K562 (cell line): ENCODE results near the gene C3. TPM values are rescaled to one million over a fixed set of nuclear protein-coding genes. Genes with fewer than 3 reads are reported as not detected.

Source experiments
- BHLHE40 ChIP-seq: IDR thresholded peaks from 2 replicates; pipeline ENCODE4 v1.6.1; 2011; ENCODE audit warnings: low read length, improper control_type of control experiment
- CREB1 ChIP-seq, 2 experiments: sonication (generic) in 1 of 2; formaldehyde crosslinking in 1 of 2; IDR thresholded peaks; 2 replicates each; pipeline versions ENCODE4 v1.6.1 to v1.8.0; 2012 to 2022; ENCODE audit warnings: inconsistent platforms in 1 of 2, mild to moderate bottlenecking in 1 of 2, missing genetic modification reagents in 1 of 2, moderate library complexity in 1 of 2
- CREB3 ChIP-seq: fragments of 450-650 bp; conservative IDR thresholded peaks from 2 replicates; pipeline ENCODE4 v1.6.1; 2016; ENCODE audit warnings: missing genetic modification characterization, low read depth, mild to moderate bottlenecking, missing compliant biosample characterization, moderate library complexity
- DACH1 ChIP-seq: fragments of 450-650 bp; IDR thresholded peaks from 2 replicates; pipeline ENCODE4 v1.6.1; 2018; ENCODE audit not compliant: partially characterized antibody
- FOXA1 ChIP-seq: fragments of 450-650 bp; IDR thresholded peaks from 2 replicates; pipeline ENCODE4 v1.6.1; 2016; ENCODE audit warnings: mild to moderate bottlenecking, borderline replicate concordance
- HIVEP1 ChIP-seq: fragments of 250-450 bp; sonication (Bioruptor Pico); IDR thresholded peaks from 2 replicates; pipeline ENCODE4 v1.4.0; 2020; ENCODE audit warnings: mild to moderate bottlenecking
- MBD1 ChIP-seq: fragments of 250-450 bp; sonication (Bioruptor Pico); IDR thresholded peaks from 2 replicates; pipeline ENCODE4 v1.8.0; 2022; ENCODE audit warnings: inconsistent platforms
- MCM5 ChIP-seq: fragments of 450-650 bp; IDR thresholded peaks from 2 replicates; pipeline ENCODE4 v1.6.1; 2016; ENCODE audit warnings: low read depth
- MLLT1 ChIP-seq, 2 experiments: fragments of 450-650 bp; IDR thresholded peaks; 2 replicates each; pipeline ENCODE4 v1.6.1; 2016
- PHF8 ChIP-seq: fragments of 200-600 bp; sonication (generic); IDR thresholded peaks from 2 replicates; pipeline ENCODE4 v1.6.1; 2012; ENCODE audit warnings: mixed run types, mild to moderate bottlenecking, inconsistent platforms, low read length, moderate library complexity, borderline replicate concordance
- POLR2A ChIP-seq: fragments of 450-650 bp; conservative IDR thresholded peaks from 2 replicates; pipeline ENCODE4 v1.6.1; 2016
- POLR2B ChIP-seq: fragments of 450-650 bp; IDR thresholded peaks from 2 replicates; pipeline ENCODE4 v1.6.1; 2018; ENCODE audit warnings: low read depth; ENCODE audit not compliant: partially characterized antibody
- RB1 ChIP-seq: fragments of 450-650 bp; IDR thresholded peaks from 2 replicates; pipeline ENCODE4 v1.6.1; 2017; ENCODE audit warnings: low read depth, mild to moderate bottlenecking
- SRF ChIP-seq, 2 experiments: fragments of 250-450, 450-650 bp in 1 of 2; sonication (Bioruptor Pico) in 1 of 2; sonication (generic) in 1 of 2; formaldehyde crosslinking; IDR thresholded peaks; 2 replicates each; pipeline versions ENCODE4 v1.5.0 to v1.5.1; 2020 to 2022; ENCODE audit warnings: mild to moderate bottlenecking in 1 of 2, missing genetic modification reagents in 1 of 2
- TAF7 ChIP-seq: fragments of 450-650 bp; IDR thresholded peaks from 2 replicates; pipeline ENCODE4 v1.6.1; 2016; ENCODE audit warnings: missing genetic modification characterization, missing compliant biosample characterization
- ZBTB17 ChIP-seq: fragments of 450-650 bp; formaldehyde crosslinking; IDR thresholded peaks from 2 replicates; pipeline ENCODE4 v1.4.0; 2020; ENCODE audit warnings: mild to moderate bottlenecking
- ZBTB26 ChIP-seq: fragments of 450-650 bp; formaldehyde crosslinking; IDR thresholded peaks from 2 replicates; pipeline ENCODE4 v1.4.0; 2022; ENCODE audit warnings: missing genetic modification characterization
- ZKSCAN8 ChIP-seq: fragments of 200-800 bp; sonication (Bioruptor generic); IDR thresholded peaks from 2 replicates; pipeline ENCODE4 v1.6.1; 2016; ENCODE audit warnings: missing genetic modification characterization, missing compliant biosample characterization
- ZNF384 ChIP-seq: IDR thresholded peaks from 2 replicates; pipeline ENCODE4 v1.6.1; 2012; ENCODE audit warnings: low read depth, low read length, improper control_type of control experiment
- ZNF395 ChIP-seq: fragments of 200-800 bp; sonication (Bioruptor generic); IDR thresholded peaks from 2 replicates; pipeline ENCODE4 v1.6.1; 2017; ENCODE audit warnings: missing genetic modification characterization, missing compliant biosample characterization
- ZNF644 ChIP-seq: fragments of 200-800 bp; sonication (Bioruptor generic); IDR thresholded peaks from 2 replicates; pipeline ENCODE4 v1.6.1; 2016; ENCODE audit warnings: low read depth, missing genetic modification characterization, missing compliant biosample characterization
- ZZZ3 ChIP-seq: fragments of 450-650 bp; IDR thresholded peaks from 2 replicates; pipeline ENCODE4 v1.6.1; 2016; ENCODE audit warnings: antibody characterized with exemption, mild to moderate bottlenecking, moderate library complexity
- polyA plus RNA-seq, 8 experiments: library from polyadenylated mRNA; depleted of rRNA in 4 of 8; stranded (reverse) in 5 of 8; unstranded in 3 of 8; fragments of >200 nt; fragmentation: Nextera tagmentation in 2 of 8; fragmentation: Illumina TruSeq in 1 of 8; extraction: Ambion mirVana in 2 of 8; extraction: Trizol in 1 of 8; gene quantifications; 2 replicates each; pipeline versions ENCODE4 v1.2.1 to v1.2.3, GENCODE V29; 2011 to 2014; ENCODE audit warnings: inconsistent platforms in 1 of 8, missing spikeins in 1 of 8
- total RNA-seq, 7 experiments: library from RNA; depleted of rRNA in 6 of 7; stranded (reverse); fragments of >200 nt in 6 of 7; fragmentation: Illumina TruSeq in 2 of 7; extraction: Trizol in 2 of 7; gene quantifications; 2 replicates each; pipeline versions ENCODE4 v1.2.1 to v1.2.3, GENCODE V29; 2011 to 2021; ENCODE audit warnings: low replicate concordance in 1 of 7

The C3 gene
- total and polyA plus RNA-seq, 9 of the 15 experiments (the other 6 are each of a cell fraction or from before 2014, with no cell fraction given) = 0.59 to 10.6 (median 2.2) TPM

- TF ChIP-seq ZNF395 (CRISPR knock-in tag) (no peak), POLR2A (peak; percentile 73), POLR2B (peak; percentile 59), MCM5 (no peak), SRF (CRISPR knock-in tag; IDR thresholded peaks at IDR 0.05) (0 out of 4 replicates have a peak, but pooled peaks of 1 of the 2 experiments have one; percentile 12), CREB3 (tag) (no peak), CREB1 (IDR thresholded peaks at IDR 0.05) (no peak; the same call in 1 of the 2 replicates), CREB1 (CRISPR knock-in tag; IDR thresholded peaks at IDR 0.05) (peak; percentile 56; the same call in 1 of the 2 replicates), ZNF644 (tag) (no peak), PHF8 (peak; percentile 63; the same call in 1 of the 2 replicates), TAF7 (no peak), FOXA1 (no peak), RB1 (no peak), MLLT1 (IDR thresholded peaks at IDR 0.05) (no peak), ZNF384 (no peak), DACH1 (no peak), ZKSCAN8 (CRISPR knock-in tag) (no peak), ZZZ3 (no peak), MBD1 (CRISPR knock-in tag) (no peak), ZBTB17 (CRISPR knock-in tag) (no peak), HIVEP1 (CRISPR knock-in tag) (no peak), BHLHE40 (peak; percentile 1; the same call in 1 of the 2 replicates), ZBTB26 (CRISPR knock-in tag) (0 out of 2 replicates have a peak, but pooled peaks have one; percentile 26)
Measured at GRCh38 chr19:6677883-6678689, 42.4 kb downstream of the C3 start (continued).
